SK-N-SH (cell line): ENCODE results near the gene VPS8. TPM values are rescaled to one million over a fixed set of nuclear protein-coding genes. Genes with fewer than 3 reads are reported as not detected.

ENCODE experiments used
- CTCF ChIA-PET: fragments of 300-600, 350-600 bp; formaldehyde crosslinking; extraction: SDS; loops from one replicate; lab custom pipeline; 2021; lab: Yijun Ruan, JAX
- POLR2A ChIA-PET: fragments of 350-600 bp; sonication (Branson Sonifier 250); formaldehyde crosslinking; extraction: SDS; loops from one replicate; lab custom pipeline; 2020; ENCODE audit warnings: antibody characterized with exemption, inconsistent platforms; lab: Yijun Ruan, JAX
- DNase-seq: peaks from one replicate; pipeline ENCODE4 v3.0.0; 2012
- H2AFZ ChIP-seq: fragments of 200-600 bp; sonication (generic); 2 replicates; pipeline ENCODE4 v1.8.1; 2016; ENCODE audit warnings: antibody characterized with exemption, mild to moderate bottlenecking, low read depth
- H3F3A ChIP-seq: fragments of 200-600 bp; sonication (generic); replicated peaks from 2 replicates; pipeline ENCODE3; 2016; ENCODE audit warnings: antibody characterized with exemption, mild to moderate bottlenecking; ENCODE audit not compliant: insufficient read depth
- H3K27ac ChIP-seq, 2 experiments: fragments of 200-500 bp in 1 of 2; fragments of 200-600 bp in 1 of 2; sonication (Bioruptor generic) in 1 of 2; sonication (generic), shearing (Covaris generic) in 1 of 2; 2 replicates each; pipeline versions ENCODE4 v1.5.1 to v1.6.1; 2014 to 2016; ENCODE audit warnings: low read depth in 2 of 2, inconsistent platforms in 1 of 2, low read length in 1 of 2, mild to moderate bottlenecking in 1 of 2, mixed read lengths in 1 of 2
- H3K27me3 ChIP-seq: fragments of 200-600 bp; sonication (generic), shearing (Covaris generic); 2 replicates; pipeline ENCODE4 v1.6.1; 2016; ENCODE audit warnings: mixed run types; ENCODE audit not compliant: insufficient read depth
- H3K36me3 ChIP-seq, 2 experiments: fragments of 200-500 bp in 1 of 2; fragments of 200-600 bp in 1 of 2; sonication (Bioruptor generic) in 1 of 2; sonication (generic) in 1 of 2; replicated peaks in 1 of 2; 2 replicates each; pipeline versions ENCODE3 to v1.5.1; 2014 to 2016; ENCODE audit warnings: low read length in 1 of 2, mild to moderate bottlenecking in 1 of 2; ENCODE audit not compliant: insufficient read depth in 2 of 2, control insufficient read depth in 1 of 2
- H3K4me1 ChIP-seq, 2 experiments: fragments of 200-500 bp in 1 of 2; fragments of 200-600 bp in 1 of 2; sonication (Bioruptor generic) in 1 of 2; sonication (generic), shearing (Covaris generic) in 1 of 2; 2 replicates each; pipeline versions ENCODE4 v1.5.1 to v1.6.1; 2014 to 2016; ENCODE audit warnings: low read depth in 1 of 2, low read length in 1 of 2, mixed run types in 1 of 2; ENCODE audit not compliant: insufficient read depth in 2 of 2, control insufficient read depth in 1 of 2
- H3K4me2 ChIP-seq: fragments of 200-600 bp; sonication (generic), shearing (Covaris generic); 2 replicates; pipeline ENCODE4 v1.6.1; 2017; ENCODE audit warnings: mixed run types
- H3K4me3 ChIP-seq, 2 experiments: fragments of 200-500 bp in 1 of 2; fragments of 200-600 bp in 1 of 2; sonication (Bioruptor generic) in 1 of 2; sonication (generic), shearing (Covaris generic) in 1 of 2; 2 replicates each; pipeline versions ENCODE4 v1.5.1 to v1.8.1; 2014 to 2016; ENCODE audit warnings: low read depth in 2 of 2, inconsistent platforms in 1 of 2, low read length in 1 of 2, mild to moderate bottlenecking in 1 of 2, mixed read lengths in 1 of 2, moderate library complexity in 1 of 2
- H3K79me2 ChIP-seq: fragments of 200-600 bp; sonication (generic); 2 replicates; pipeline ENCODE4 v1.8.1; 2017; ENCODE audit warnings: mild to moderate bottlenecking; ENCODE audit not compliant: insufficient read depth
- H3K9ac ChIP-seq: fragments of 200-600 bp; sonication (generic); 2 replicates; pipeline ENCODE4 v1.6.1; 2017; ENCODE audit warnings: mixed run types
- H3K9me2 ChIP-seq: fragments of 200-600 bp; sonication (generic); 2 replicates; pipeline ENCODE4 v1.6.1; 2017; ENCODE audit warnings: mixed run types
- H3K9me3 ChIP-seq: fragments of 200-600 bp; sonication (generic); 2 replicates; pipeline ENCODE4 v1.6.1; 2017; ENCODE audit warnings: mixed run types, mild to moderate bottlenecking, moderate library complexity
- H4K20me1 ChIP-seq: fragments of 200-600 bp; sonication (generic); 2 replicates; pipeline ENCODE4 v1.6.1; 2017; ENCODE audit warnings: mild to moderate bottlenecking, mixed run types; ENCODE audit not compliant: insufficient read depth
- EP300 ChIP-seq, 2 experiments: IDR thresholded peaks; 2 replicates each; pipeline versions ENCODE4 v1.4.0 to v1.6.1; 2012; ENCODE audit warnings: borderline replicate concordance in 1 of 2, low read depth in 1 of 2, low read length in 1 of 2
- EZH2phosphoT487 ChIP-seq: fragments of 200-600 bp; sonication (generic); IDR thresholded peaks from 2 replicates; pipeline ENCODE4 v1.6.1; 2017; ENCODE audit warnings: low read depth, mixed run types, mild to moderate bottlenecking, antibody characterized with exemption, moderate library complexity, borderline replicate concordance
- FOXM1 ChIP-seq: IDR thresholded peaks from 2 replicates; pipeline ENCODE4 v1.4.0; 2012; ENCODE audit warnings: low read depth, mild to moderate bottlenecking
- GATA2 ChIP-seq: sonication (generic); formaldehyde crosslinking; IDR thresholded peaks from 2 replicates; pipeline ENCODE4 v1.5.0; 2020; ENCODE audit warnings: mild to moderate bottlenecking, missing genetic modification reagents
- NFIC ChIP-seq: IDR thresholded peaks from 2 replicates; pipeline ENCODE4 v1.4.0; 2012; ENCODE audit warnings: borderline replicate concordance
- PBX3 ChIP-seq: IDR thresholded peaks from 2 replicates; pipeline ENCODE4; 2012
- POLR2AphosphoS5 ChIP-seq: IDR thresholded peaks from 2 replicates; pipeline ENCODE4 v1.6.1; 2012; ENCODE audit warnings: low read depth, low read length
- RAD21 ChIP-seq: IDR thresholded peaks from 2 replicates; pipeline ENCODE4 v1.6.1; 2012; ENCODE audit warnings: mild to moderate bottlenecking, low read length
- RXRA ChIP-seq: IDR thresholded peaks from 2 replicates; pipeline ENCODE4 v1.4.0; 2012; ENCODE audit warnings: low read depth, mild to moderate bottlenecking, borderline replicate concordance
- SIN3A ChIP-seq: IDR thresholded peaks from 2 replicates; pipeline ENCODE4 v1.6.1; 2012; ENCODE audit warnings: low read depth, mild to moderate bottlenecking, low read length, moderate library complexity, borderline replicate concordance
- TAF1 ChIP-seq: IDR thresholded peaks from 2 replicates; pipeline ENCODE4 v1.6.1; 2012; ENCODE audit warnings: low read depth, mild to moderate bottlenecking, low read length, moderate library complexity, borderline replicate concordance
- ZBTB33 ChIP-seq: IDR thresholded peaks from 2 replicates; pipeline ENCODE4 v1.4.0; 2012; ENCODE audit warnings: low read depth, borderline replicate concordance
- WGBS: methylation state at CpG from one replicate; pipeline ENCODE4 v1.1.6; 2017; ENCODE audit warnings: low lambda C conversion rate; 5-methylcytosine and 5-hydroxymethylcytosine counted together
- polyA plus RNA-seq, 3 experiments: library from polyadenylated mRNA; depleted of rRNA; stranded (reverse); fragments of >200 nt; gene quantifications; 2 replicates each; pipeline ENCODE4 v1.2.3, GENCODE V29; 2012
- TF ChIP-seq, protein P1 (sequence below): fragments of 200-600 bp; sonication (generic); IDR thresholded peaks from 2 replicates; pipeline ENCODE4 v1.6.1; 2017; ENCODE audit warnings: antibody characterized with exemption, mild to moderate bottlenecking, moderate library complexity

The VPS8 gene
- polyA plus RNA-seq, 1 of the 3 experiments (the other 2 are of a cell fraction) = 12.8 TPM

- Histone ChIP-seq H3K27me3 (no peaks in the 10 kb centered on the region), H3K27ac (no peak overlapping the region), H3K9me2 (no peaks in the 10 kb centered on the region), H3K9ac (no peak overlapping the region), H3K36me3 (peaks cover 14 to 25% of the 10 kb centered on the region in 2 experiments), H3K4me1 (no peaks in the 10 kb centered on the region), H3K4me3 (no peak overlapping the region), H4K20me1 (no peaks in the 10 kb centered on the region), H3K4me2 (no peak overlapping the region), H3K9me3 (no peaks in the 10 kb centered on the region), H3K79me2 (no peaks in the 10 kb centered on the region), H3F3A (no peaks in the 10 kb centered on the region), H2AFZ (no peak overlapping the region)
- TF ChIP-seq NFIC (no peak), PBX3 (no peak), RAD21 (no peak), POLR2AphosphoS5 (no peak), EZH2phosphoT487 (no peak), GATA2 (CRISPR knock-in tag) (no peak), SIN3A (no peak), EP300 (IDR thresholded peaks at IDR 0.05; ENCODE audit: borderline replicate concordance in 1 of 2, low read depth in 1 of 2, low read length in 1 of 2) (no peak), ZBTB33 (no peak), RXRA (no peak), TAF1 (no peak), FOXM1 (no peak)
- TF ChIP-seq, protein P1, sequence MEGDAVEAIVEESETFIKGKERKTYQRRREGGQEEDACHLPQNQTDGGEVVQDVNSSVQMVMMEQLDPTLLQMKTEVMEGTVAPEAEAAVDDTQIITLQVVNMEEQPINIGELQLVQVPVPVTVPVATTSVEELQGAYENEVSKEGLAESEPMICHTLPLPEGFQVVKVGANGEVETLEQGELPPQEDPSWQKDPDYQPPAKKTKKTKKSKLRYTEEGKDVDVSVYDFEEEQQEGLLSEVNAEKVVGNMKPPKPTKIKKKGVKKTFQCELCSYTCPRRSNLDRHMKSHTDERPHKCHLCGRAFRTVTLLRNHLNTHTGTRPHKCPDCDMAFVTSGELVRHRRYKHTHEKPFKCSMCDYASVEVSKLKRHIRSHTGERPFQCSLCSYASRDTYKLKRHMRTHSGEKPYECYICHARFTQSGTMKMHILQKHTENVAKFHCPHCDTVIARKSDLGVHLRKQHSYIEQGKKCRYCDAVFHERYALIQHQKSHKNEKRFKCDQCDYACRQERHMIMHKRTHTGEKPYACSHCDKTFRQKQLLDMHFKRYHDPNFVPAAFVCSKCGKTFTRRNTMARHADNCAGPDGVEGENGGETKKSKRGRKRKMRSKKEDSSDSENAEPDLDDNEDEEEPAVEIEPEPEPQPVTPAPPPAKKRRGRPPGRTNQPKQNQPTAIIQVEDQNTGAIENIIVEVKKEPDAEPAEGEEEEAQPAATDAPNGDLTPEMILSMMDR = no peak
- 99% methylated on average over 3 of the region's 3 CpGs for WGBS
- ChIA-PET CTCF (interaction anchor here (1.1 kb wide), 1 partner anchor 232 kb away, joined by 3 read pairs; no protein-coding TSS in a partner anchor), POLR2A (no interaction called here)
- DNase-seq = no peak
Observed at GRCh38 chr3:184944241-184944640, 132.3 kb downstream of the VPS8 start.
